SU-DHL-6 (cell line): Measurements from ENCODE around the gene ZNF23.

Source experiments
- EZH2phosphoT487 ChIP-seq: fragments of 200-600 bp; sonication (generic), shearing (Covaris generic); conservative IDR thresholded peaks from 2 replicates; pipeline ENCODE4 v1.6.1; 2018; ENCODE audit warnings: mild to moderate bottlenecking, antibody characterized with exemption, low read length, moderate library complexity, mixed read lengths
- TF ChIP-seq, protein P1 (sequence below): fragments of 200-600 bp; sonication (generic); IDR thresholded peaks from one replicate; pipeline ENCODE4 v1.5.1; 2017; ENCODE audit warnings: antibody characterized with exemption, mild to moderate bottlenecking, low read length, moderate library complexity; ENCODE audit not compliant: insufficient read depth, poor library complexity, severe bottlenecking

DNA sequence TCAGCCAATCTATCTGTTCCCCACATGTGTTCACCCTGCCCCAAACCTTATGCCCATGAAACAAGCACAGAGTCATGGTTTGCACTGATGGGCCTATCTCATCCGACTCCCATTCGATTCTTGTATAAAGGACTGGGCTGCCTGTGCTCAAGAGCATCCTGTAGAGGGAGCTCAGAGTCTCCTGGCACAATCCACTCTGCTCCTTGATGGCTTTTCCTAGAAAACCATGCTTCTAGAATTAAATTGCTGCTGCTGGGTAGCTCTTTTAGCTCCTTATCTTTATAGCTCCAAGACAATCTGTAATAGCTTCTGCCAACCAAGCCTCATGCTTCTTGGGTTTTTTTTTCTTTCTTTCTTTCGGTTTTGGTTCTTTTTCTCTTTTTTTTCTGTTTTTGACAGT, 17.4 kb upstream of the ZNF23 start:
- TF ChIP-seq, protein P1, sequence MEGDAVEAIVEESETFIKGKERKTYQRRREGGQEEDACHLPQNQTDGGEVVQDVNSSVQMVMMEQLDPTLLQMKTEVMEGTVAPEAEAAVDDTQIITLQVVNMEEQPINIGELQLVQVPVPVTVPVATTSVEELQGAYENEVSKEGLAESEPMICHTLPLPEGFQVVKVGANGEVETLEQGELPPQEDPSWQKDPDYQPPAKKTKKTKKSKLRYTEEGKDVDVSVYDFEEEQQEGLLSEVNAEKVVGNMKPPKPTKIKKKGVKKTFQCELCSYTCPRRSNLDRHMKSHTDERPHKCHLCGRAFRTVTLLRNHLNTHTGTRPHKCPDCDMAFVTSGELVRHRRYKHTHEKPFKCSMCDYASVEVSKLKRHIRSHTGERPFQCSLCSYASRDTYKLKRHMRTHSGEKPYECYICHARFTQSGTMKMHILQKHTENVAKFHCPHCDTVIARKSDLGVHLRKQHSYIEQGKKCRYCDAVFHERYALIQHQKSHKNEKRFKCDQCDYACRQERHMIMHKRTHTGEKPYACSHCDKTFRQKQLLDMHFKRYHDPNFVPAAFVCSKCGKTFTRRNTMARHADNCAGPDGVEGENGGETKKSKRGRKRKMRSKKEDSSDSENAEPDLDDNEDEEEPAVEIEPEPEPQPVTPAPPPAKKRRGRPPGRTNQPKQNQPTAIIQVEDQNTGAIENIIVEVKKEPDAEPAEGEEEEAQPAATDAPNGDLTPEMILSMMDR, result peak; percentile 25
- no peak for TF ChIP-seq EZH2phosphoT487
